Loucy (cell line): ENCODE measurements around the gene PYURF.
"Not testable (repeated sequence)": the region's sequence is repeated elsewhere in the genome, so short reads cannot be mapped to it uniquely, and the experiment has no call there.

Experiments used
- H2AFZ ChIP-seq: fragments of 200-600 bp; sonication (generic); 2 replicates; pipeline ENCODE4 v1.6.0; 2016; ENCODE audit warnings: antibody characterized with exemption, mild to moderate bottlenecking, low read length, moderate library complexity
- H3F3A ChIP-seq: fragments of 200-600 bp; 2 replicates; pipeline ENCODE4 v1.6.0; 2016; ENCODE audit warnings: antibody characterized with exemption, low read depth, mild to moderate bottlenecking
- H3K27me3 ChIP-seq: fragments of 200-600 bp; sonication (generic); 2 replicates; pipeline ENCODE4 v1.6.1; 2014; ENCODE audit warnings: low read length, mild to moderate bottlenecking; ENCODE audit not compliant: insufficient read depth, poor library complexity, severe bottlenecking
- H3K36me3 ChIP-seq: fragments of 200-600 bp; sonication (generic); 2 replicates; pipeline ENCODE4 v1.6.1; 2016; ENCODE audit warnings: low read length; ENCODE audit not compliant: insufficient read depth
- H3K4me1 ChIP-seq: fragments of 200-600 bp; sonication (generic); 2 replicates; pipeline ENCODE4 v1.5.1; 2014; ENCODE audit warnings: low read length, mild to moderate bottlenecking; ENCODE audit not compliant: insufficient read depth, poor library complexity, severe bottlenecking
- H3K4me2 ChIP-seq: fragments of 200-600 bp; sonication (generic); 2 replicates; pipeline ENCODE4 v1.6.0; 2014; ENCODE audit warnings: antibody characterized with exemption, low read length, low read depth, mild to moderate bottlenecking; ENCODE audit not compliant: poor library complexity, severe bottlenecking
- H3K4me3 ChIP-seq: fragments of 200-600 bp; sonication (generic); 2 replicates; pipeline ENCODE4 v1.5.1; 2014; ENCODE audit warnings: low read length, mild to moderate bottlenecking, mixed read lengths; ENCODE audit not compliant: poor library complexity, severe bottlenecking
- H3K79me2 ChIP-seq: fragments of 200-600 bp; sonication (generic); 2 replicates; pipeline ENCODE4 v1.6.1; 2014; ENCODE audit warnings: low read length; ENCODE audit not compliant: insufficient read depth
- H3K9ac ChIP-seq: fragments of 200-600 bp; sonication (generic); 2 replicates; pipeline ENCODE4 v1.6.0; 2014; ENCODE audit warnings: mild to moderate bottlenecking, low read depth, low read length, moderate library complexity; ENCODE audit not compliant: poor library complexity, severe bottlenecking
- H3K9me2 ChIP-seq: fragments of 200-600 bp; sonication (generic); replicated peaks from 2 replicates; pipeline ENCODE4 v1.6.1; 2016; ENCODE audit warnings: low read depth, low read length, mixed read lengths
- H3K9me3 ChIP-seq: fragments of 200-600 bp; sonication (generic); 2 replicates; pipeline ENCODE4 v1.6.1; 2014; ENCODE audit warnings: mild to moderate bottlenecking, antibody characterized with exemption, low read length, low read depth; ENCODE audit not compliant: insufficient read depth
- H4K20me1 ChIP-seq: fragments of 200-600 bp; sonication (generic); 2 replicates; pipeline ENCODE4 v1.6.0; 2014; ENCODE audit warnings: antibody characterized with exemption, low read length, mild to moderate bottlenecking; ENCODE audit not compliant: insufficient read depth, poor library complexity, severe bottlenecking
- EZH2phosphoT487 ChIP-seq: fragments of 200-600 bp; IDR thresholded peaks from 2 replicates; pipeline ENCODE4 v1.6.1; 2018; ENCODE audit warnings: antibody characterized with exemption, mild to moderate bottlenecking, moderate library complexity, borderline replicate concordance
- TF ChIP-seq, protein P1 (sequence below): fragments of 200-600 bp; sonication (generic); conservative IDR thresholded peaks from 2 replicates; pipeline ENCODE4 v1.5.1; 2014; ENCODE audit warnings: mild to moderate bottlenecking, antibody characterized with exemption, low read length

Gene PYURF

GRCh38 chr4:88549815-88550214, 26.2 kb upstream of the PYURF start:
- H3K27me3 ChIP-seq = no peaks in the 10 kb centered on the region
- TF ChIP-seq, protein P1, sequence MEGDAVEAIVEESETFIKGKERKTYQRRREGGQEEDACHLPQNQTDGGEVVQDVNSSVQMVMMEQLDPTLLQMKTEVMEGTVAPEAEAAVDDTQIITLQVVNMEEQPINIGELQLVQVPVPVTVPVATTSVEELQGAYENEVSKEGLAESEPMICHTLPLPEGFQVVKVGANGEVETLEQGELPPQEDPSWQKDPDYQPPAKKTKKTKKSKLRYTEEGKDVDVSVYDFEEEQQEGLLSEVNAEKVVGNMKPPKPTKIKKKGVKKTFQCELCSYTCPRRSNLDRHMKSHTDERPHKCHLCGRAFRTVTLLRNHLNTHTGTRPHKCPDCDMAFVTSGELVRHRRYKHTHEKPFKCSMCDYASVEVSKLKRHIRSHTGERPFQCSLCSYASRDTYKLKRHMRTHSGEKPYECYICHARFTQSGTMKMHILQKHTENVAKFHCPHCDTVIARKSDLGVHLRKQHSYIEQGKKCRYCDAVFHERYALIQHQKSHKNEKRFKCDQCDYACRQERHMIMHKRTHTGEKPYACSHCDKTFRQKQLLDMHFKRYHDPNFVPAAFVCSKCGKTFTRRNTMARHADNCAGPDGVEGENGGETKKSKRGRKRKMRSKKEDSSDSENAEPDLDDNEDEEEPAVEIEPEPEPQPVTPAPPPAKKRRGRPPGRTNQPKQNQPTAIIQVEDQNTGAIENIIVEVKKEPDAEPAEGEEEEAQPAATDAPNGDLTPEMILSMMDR = no peak
- no peak for TF ChIP-seq EZH2phosphoT487
- H4K20me1 ChIP-seq = no peaks in the 10 kb centered on the region

GRCh38 chr4:88539322-88540068, 15.9 kb upstream of the PYURF start:
- H3K79me2 ChIP-seq, H3K4me1 ChIP-seq, H3K9ac ChIP-seq, H3F3A ChIP-seq, H3K9me3 ChIP-seq, H3K27me3 ChIP-seq, H3K36me3 ChIP-seq, H3K4me3 ChIP-seq, H4K20me1 ChIP-seq, H3K9me2 ChIP-seq: not testable (repeated sequence)
- TF ChIP-seq, protein P1 = peak; percentile 67
- H2AFZ ChIP-seq = peak overlapping the region; percentile 94
- H3K4me2 ChIP-seq = peak overlapping the region; percentile 9

More at GRCh38 chr4:88549815-88550214, 26.2 kb upstream of the PYURF start:
- H3K4me2 ChIP-seq = no peak overlapping the region
- no peaks in the 10 kb centered on the region for H3K9me3 ChIP-seq
- no peak overlapping the region for H3K9ac ChIP-seq
- no peaks in the 10 kb centered on the region for H3K4me1 ChIP-seq
- no peaks in the 10 kb centered on the region for H3K79me2 ChIP-seq
- no peaks in the 10 kb centered on the region for H3K9me2 ChIP-seq
- no peak overlapping the region for H3K4me3 ChIP-seq
- no peak overlapping the region for H2AFZ ChIP-seq
- no peaks in the 10 kb centered on the region for H3F3A ChIP-seq
- H3K36me3 ChIP-seq = no peaks in the 10 kb centered on the region

- no peak overlapping the region for H3K4me3 ChIP-seq
- no peak overlapping the region for H3K9ac ChIP-seq
- H4K20me1 ChIP-seq = no peaks in the 10 kb centered on the region
- H3K9me3 ChIP-seq = no peaks in the 10 kb centered on the region
- H3K79me2 ChIP-seq = no peaks in the 10 kb centered on the region
- H3K27me3 ChIP-seq = no peaks in the 10 kb centered on the region
- no peaks in the 10 kb centered on the region for H3K9me2 ChIP-seq
- no peaks in the 10 kb centered on the region for H3K4me1 ChIP-seq
- no peaks in the 10 kb centered on the region for H3K36me3 ChIP-seq
- H3K4me2 ChIP-seq = no peak overlapping the region
- TF ChIP-seq, protein P1 = no peak
- TF ChIP-seq EZH2phosphoT487 = no peak
- no peaks in the 10 kb centered on the region for H3F3A ChIP-seq
- no peak overlapping the region for H2AFZ ChIP-seq
Observed at GRCh38 chr4:88537709-88538108, 14.1 kb upstream of the PYURF start.
